NCI-H345 treated with DMSO at 0.1 percent for 48 hours (cell line): Measurements from ENCODE around the gene TSEN54.
"Not testable (repeated sequence)": the region's sequence is repeated elsewhere in the genome, so short reads cannot be mapped to it uniquely, and the experiment has no call there.

Source experiments
- DNase-seq: peaks from one replicate; lab custom pipeline; 2025; ENCODE audit not compliant: unreplicated experiment; lab: John Stamatoyannopoulos, UW

TSEN54 gene

GRCh38 chr17:75518201-75518600, 1.9 kb downstream of the TSEN54 start:
- no peak for DNase-seq

- DNase-seq: no peak
Measured at GRCh38 chr17:75518983-75519537, 2.7 kb downstream of the TSEN54 start.

- DNase-seq: not testable (repeated sequence)
Measured at GRCh38 chr17:75520413-75520812, 4.1 kb downstream of the TSEN54 start.

DNA sequence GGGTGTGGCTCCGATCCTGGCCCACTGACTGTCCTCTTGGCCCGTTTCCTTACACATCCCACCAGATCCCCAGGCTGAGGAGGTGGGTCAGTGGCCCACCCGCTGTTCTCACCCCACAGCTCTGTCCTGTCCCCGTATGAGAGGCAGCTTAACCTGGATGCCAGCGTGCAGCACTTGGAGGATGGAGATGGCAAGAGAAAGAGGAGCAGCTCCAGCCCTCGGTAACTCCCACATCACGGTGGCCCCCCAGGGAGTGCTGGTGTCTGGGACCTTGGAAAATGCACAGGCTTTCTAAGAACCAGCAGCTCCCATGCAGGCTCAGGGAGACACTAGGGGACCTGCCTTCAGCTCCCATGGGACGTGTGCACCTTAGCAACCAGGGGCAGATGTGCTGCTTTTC, 5.0 kb downstream of the TSEN54 start:
- DNase-seq: no peak

DNA sequence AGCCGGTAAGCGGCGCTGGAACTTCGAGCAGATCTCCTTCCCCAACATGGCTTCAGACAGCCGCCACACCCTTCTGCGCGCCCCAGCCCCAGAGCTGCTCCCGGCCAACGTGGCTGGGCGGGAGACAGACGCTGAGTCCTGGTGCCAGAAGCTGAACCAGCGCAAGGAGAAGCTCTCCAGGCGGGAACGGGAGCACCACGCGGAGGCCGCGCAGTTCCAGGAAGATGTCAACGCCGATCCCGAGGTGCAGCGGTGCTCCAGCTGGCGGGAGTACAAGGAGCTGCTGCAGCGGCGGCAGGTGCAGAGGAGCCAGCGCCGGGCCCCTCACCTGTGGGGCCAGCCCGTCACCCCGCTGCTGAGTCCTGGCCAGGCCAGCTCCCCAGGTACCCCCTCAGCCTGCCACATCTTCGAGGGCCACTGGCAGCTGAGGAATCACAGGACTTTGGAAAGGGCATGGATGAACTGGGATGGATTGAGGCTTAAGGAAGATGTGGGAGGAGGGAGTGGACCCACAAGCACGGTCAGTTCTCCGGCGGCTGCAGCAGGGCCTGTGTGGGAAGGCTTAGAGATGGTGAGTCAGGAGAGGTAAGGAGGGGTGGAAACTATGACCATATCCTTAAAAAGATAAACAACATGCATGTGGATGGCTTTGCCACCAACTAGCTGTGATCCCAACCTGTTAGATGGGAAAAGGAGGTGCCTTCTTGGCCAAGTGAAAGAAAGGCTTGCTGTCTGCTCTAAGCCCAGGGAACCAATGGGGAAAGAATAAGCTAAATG, 5.8 kb downstream of the TSEN54 start:
- DNase-seq: no peak

DNA sequence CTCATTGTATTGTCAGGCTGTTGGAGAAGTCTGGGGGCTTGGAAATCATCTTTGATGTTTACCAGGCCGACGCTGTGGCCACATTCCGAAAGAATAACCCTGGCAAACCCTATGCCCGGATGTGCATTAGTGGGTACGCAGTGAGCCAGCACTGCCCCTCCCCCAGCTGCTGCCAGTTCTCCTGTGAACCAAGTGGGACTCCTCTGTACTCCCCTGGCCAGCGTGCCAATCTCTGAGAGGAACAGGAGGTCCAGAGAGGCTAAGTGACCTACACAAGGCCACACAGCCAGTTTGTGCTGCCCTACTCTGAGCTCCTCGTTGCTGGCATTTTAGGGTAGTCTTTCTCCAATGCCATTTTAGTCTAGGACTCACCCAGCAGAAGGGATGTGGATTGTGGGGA, 7.3 kb downstream of the TSEN54 start:
- DNase-seq: no peak

- no peak for DNase-seq
Measured at GRCh38 chr17:75524269-75524969, 8.1 kb downstream of the TSEN54 start.

- peak; percentile 93 for DNase-seq
Measured at GRCh38 chr17:75524970-75525805, 8.9 kb downstream of the TSEN54 start, which contains the start of gene LLGL2. TSS of gene LLGL2 (plus strand) at chr17:75525697. CDS start at chr17:75543427, 17,730 bp downstream.

DNA sequence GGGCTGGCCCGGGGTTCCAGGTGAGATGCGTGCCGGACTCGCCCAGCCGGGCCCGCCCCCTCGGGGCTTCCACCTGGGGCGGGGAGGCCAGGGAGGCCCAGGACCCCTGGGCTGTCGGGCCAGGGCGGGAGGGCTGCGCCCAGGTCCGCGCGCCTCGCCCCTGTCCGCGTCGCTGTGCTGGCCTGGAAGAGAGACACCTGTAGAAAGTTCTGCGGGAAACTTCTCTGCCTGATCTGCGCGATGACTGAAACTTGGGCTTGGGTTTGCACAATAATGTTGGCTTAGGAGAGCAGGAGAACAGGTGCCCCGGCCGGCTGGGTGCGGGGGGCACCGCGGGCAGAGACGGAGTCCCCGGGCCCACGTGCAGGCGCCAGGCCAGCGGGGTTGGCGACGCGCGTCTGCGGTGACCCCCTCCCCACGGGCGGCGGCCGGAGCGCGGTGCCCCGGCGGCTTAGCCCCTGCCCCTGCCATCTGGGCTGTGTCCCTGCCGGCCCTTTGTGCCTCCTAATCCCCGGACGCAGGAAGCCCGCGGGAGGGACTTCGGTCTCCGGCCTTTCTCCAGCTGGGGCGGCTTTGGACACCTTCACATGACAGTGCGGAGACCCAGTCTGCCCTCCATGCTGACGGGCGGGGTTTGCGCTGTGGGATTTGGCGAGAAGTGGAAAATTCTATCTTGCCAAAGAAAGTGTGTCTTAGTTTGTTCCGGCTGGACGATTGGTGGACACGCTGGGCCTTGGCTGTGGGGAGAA, 9.7 kb downstream of the TSEN54 start:
- DNase-seq: no peak

GRCh38 chr17:75526555-75527270, 10.4 kb downstream of the TSEN54 start:
- no peak for DNase-seq

- DNase-seq: no peak
Measured at GRCh38 chr17:75530837-75531720, 14.8 kb downstream of the TSEN54 start.

GRCh38 chr17:75531721-75532072, 15.4 kb downstream of the TSEN54 start:
- no peak for DNase-seq

DNA sequence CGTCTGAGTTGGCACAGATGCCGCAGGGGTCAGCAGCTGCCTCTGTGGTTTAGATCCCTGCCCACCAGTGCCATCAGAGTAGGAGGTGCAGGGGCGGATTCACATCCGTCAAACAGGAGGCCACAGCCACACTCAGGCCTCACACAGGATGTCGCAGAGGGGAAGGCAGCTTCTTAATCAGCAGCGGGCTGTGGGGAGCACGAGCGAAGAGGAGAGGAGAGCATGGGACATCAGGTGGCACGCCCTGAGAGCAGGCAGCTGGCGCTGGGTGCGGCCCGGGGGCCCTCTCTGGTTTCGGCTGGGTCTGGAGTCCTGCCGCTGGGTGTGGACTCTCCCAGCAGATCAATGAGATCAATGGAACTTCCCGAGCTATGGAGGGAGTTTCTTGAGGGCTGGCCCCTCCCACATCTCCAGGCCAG, 18.8 kb downstream of the TSEN54 start:
- no peak for DNase-seq

GRCh38 chr17:75535871-75536270, 19.5 kb downstream of the TSEN54 start:
- DNase-seq: no peak

DNA sequence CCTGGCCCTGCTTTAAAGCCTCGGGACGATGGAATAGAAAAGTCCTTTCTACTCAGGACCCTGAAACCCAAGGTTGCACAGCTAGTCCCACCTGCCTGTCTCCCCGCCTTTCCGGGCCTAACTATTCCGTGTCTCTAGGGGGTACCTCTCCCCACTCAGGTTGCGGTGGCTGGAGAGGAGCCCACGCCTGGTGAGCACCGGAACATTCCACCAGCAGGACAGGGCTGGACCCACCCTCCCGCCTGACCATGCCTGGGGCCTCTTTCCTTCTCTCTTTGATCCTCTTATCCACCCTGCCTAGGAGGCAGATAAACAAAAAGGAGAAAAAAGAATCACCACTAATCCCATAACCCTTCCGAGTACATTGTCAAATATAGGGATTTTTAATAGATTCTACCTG, 20.0 kb downstream of the TSEN54 start:
- no peak for DNase-seq

DNA sequence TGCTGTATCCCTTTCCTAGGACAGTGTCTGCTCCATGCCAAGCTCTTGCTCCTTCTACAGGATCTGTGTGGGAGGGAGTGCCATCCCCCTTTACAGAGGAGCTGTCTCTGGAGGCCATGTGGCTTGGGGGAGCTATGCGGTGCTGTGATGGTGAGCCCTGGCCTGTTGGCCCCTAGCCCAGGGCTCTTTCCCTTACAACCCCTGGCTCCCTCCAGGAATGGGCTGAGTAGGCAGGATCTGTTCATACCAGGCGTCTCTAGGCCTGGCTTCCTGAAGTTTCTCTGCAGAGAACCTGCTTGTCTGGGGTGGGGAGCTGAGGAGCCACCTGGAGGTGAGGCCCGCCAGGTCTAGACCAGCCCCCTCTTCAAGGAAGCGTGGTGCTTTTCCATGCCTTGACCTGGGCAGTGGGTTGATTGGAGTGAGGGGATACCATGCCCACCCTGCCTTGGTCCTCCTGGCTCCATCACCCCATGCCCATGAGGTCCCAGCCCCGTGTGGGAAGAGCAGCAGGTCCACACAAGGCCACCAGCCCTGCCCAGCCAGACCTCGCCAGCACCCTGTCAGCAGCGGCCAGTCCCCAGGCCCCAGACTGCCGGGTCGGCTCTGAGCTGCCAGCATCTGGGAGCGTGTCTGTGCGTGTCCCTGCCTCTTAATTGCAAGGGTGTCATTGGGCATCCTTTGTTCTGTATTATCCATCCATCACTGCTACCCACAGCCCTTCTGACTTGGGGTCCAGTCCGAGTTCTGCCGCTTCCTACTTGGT, 23.8 kb downstream of the TSEN54 start:
- DNase-seq: no peak

GRCh38 chr17:75540923-75541503, 24.7 kb downstream of the TSEN54 start:
- no peak for DNase-seq

- no peak for DNase-seq
Measured at GRCh38 chr17:75542229-75542628, 25.9 kb downstream of the TSEN54 start.
